Fibroblast of mammary gland (primary cell): Measurements from ENCODE around the gene SNED1.

Source experiments
- DNase-seq: peaks from one replicate; pipeline ENCODE4 v3.0.0-alpha.2; 2010; ENCODE audit warnings: low read depth
- H3K4me3 ChIP-seq: 2 replicates; pipeline ENCODE4 v1.5.1; 2011; ENCODE audit warnings: low read depth, mild to moderate bottlenecking, low read length, moderate library complexity; ENCODE audit not compliant: control insufficient read depth
- TF ChIP-seq, protein P1 (sequence below): conservative IDR thresholded peaks from 2 replicates; pipeline ENCODE4 v1.5.1; 2011; ENCODE audit warnings: low read depth, low read length, inconsistent platforms; ENCODE audit not compliant: control insufficient read depth, insufficient read depth

The SNED1 gene

GRCh38 chr2:241071677-241072111 is 73.3 kb downstream of the SNED1 start:
- TF ChIP-seq, protein P1, sequence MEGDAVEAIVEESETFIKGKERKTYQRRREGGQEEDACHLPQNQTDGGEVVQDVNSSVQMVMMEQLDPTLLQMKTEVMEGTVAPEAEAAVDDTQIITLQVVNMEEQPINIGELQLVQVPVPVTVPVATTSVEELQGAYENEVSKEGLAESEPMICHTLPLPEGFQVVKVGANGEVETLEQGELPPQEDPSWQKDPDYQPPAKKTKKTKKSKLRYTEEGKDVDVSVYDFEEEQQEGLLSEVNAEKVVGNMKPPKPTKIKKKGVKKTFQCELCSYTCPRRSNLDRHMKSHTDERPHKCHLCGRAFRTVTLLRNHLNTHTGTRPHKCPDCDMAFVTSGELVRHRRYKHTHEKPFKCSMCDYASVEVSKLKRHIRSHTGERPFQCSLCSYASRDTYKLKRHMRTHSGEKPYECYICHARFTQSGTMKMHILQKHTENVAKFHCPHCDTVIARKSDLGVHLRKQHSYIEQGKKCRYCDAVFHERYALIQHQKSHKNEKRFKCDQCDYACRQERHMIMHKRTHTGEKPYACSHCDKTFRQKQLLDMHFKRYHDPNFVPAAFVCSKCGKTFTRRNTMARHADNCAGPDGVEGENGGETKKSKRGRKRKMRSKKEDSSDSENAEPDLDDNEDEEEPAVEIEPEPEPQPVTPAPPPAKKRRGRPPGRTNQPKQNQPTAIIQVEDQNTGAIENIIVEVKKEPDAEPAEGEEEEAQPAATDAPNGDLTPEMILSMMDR: no peak
- DNase-seq: no peak
- no peak overlapping the region for H3K4me3 ChIP-seq

DNA sequence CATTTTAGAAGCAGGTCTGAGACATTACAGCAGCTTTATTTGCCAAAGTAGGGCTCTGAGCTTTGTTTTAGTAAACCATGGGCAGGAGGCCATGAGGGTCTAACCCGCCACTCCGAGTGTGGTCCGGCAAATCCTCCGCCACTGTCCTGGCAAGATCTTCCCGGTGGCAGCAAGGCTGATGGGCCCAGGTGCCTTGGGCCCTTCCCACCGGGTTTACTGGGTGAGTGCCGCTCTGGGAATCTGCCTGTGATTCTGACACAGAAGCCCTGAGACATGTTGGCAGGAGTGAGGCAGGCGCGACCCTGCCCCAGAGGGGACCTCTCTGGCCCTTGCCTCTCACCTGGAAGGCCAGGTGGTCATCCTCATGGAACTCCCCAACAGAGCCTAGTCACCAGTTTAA is 73.7 kb downstream of the SNED1 start:
- H3K4me3 ChIP-seq: no peak overlapping the region
- no peak for DNase-seq
- TF ChIP-seq, protein P1: no peak

DNA sequence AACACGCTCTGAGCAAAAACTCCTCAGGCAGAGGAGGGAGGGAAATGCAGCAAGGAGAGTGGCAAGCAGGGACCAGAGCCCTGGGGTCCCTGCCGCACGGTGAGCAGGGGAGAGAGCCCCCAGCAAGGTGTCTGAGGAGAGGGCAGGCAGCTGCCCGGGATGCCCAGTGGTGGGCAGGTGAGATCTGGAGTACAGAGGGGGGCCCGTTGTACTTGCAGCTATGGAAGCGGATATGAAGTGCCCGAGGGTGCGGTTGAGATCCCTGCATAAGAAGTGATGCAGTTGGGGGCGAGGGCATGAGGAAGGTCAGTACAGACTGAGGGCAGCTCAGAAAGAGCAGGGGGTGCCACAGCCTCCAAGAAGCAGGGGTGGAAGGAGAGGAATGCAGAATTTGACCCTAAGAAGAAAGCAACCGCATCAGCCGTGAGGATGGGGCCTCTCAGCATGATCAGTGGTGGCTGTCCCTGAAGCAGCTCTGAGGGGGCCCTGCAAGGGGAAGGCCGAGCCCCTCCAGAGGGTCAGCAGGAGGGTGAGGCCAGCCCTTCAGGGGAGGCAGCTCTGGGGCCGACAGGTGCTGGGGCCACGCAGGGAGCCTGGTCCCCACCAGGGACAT is 74.2 kb downstream of the SNED1 start:
- no peak overlapping the region for H3K4me3 ChIP-seq
- DNase-seq: no peak
- TF ChIP-seq, protein P1: no peak

DNA sequence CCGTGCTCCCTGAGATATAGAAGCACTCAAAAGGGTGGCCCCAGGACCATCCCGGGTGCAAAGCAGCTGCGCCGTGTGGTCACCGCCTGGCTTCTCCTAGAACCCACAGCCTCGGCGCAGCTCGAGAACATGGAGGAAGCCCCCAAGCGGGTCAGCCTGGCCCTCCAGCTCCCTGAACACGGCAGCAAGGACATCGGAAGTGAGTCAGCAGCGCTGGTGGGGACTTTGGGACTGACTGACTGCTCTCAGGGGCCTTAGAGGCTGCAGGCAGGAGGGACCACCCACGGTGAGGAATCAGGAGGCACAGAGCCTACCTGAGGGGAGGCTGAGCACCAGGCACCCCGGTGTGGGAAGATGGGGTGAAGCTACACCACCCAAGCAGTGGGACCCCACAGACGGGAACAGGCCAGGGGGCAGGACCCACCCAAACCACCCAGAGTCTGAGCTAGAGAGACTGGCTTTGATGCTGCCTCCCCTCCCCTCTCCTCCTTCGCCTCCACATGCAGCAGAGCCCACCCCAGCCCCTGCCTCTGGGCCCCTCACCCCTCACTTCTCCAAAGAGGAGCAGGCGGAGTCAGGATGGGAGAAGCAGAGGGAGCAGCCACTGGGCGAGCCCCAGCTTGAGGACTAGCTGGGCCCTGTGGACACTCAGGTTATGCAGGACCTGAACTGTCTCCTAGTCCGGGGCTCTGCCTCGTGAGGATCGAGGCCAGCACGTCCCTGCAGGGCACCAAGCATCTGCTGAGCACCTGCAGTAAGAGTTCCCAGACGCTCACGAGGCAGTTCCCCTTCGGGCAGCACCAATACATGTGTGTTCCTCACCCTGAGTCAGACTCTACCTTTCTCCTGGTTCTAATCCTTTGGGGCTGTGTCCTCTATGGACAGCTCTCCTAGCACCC is 75.0 kb downstream of the SNED1 start:
- no peak overlapping the region for H3K4me3 ChIP-seq
- TF ChIP-seq, protein P1: no peak

GRCh38 chr2:241074065-241074818 is 75.8 kb downstream of the SNED1 start:
- DNase-seq: no peak
- no peak overlapping the region for H3K4me3 ChIP-seq
- TF ChIP-seq, protein P1: no peak

More for the DNA sequence above, 75.0 kb downstream of the SNED1 start:
- DNase-seq: no peak

- TF ChIP-seq, protein P1: no peak
- H3K4me3 ChIP-seq: no peak overlapping the region
- DNase-seq: no peak
These were observed 76.6 kb downstream of the SNED1 start for GRCh38 chr2:241074901-241075540.
